Measurements from ENCODE around the gene RAB27B. TPM values are rescaled to one million over a fixed set of nuclear protein-coding genes. Genes with fewer than 3 reads are reported as not detected.
"Not testable (repeated sequence)": the region's sequence is repeated elsewhere in the genome, so short reads cannot be mapped to it uniquely, and the experiment has no call there.

Gene RAB27B
- total RNA-seq, 1 donor: 6.5 TPM

GRCh38 chr18:54813977-54814565 is 14.2 kb upstream of the RAB27B start:
- no peak overlapping the region for H3K4me3 ChIP-seq (ENCODE audit: low read depth, low read length)
- DNase-seq (ENCODE audit: low read depth): no peak

GRCh38 chr18:54815086-54815485 is 13.2 kb upstream of the RAB27B start:
- H3K4me3 ChIP-seq (ENCODE audit: low read depth, low read length): no peak overlapping the region
- no peak for DNase-seq (ENCODE audit: low read depth)
- TF ChIP-seq CTCF (IDR thresholded peaks at IDR 0.05; ENCODE audit: insufficient read depth, low read depth, low read length): no peak

More at GRCh38 chr18:54813977-54814565, 14.2 kb upstream of the RAB27B start:
- no peak for TF ChIP-seq CTCF (IDR thresholded peaks at IDR 0.05; ENCODE audit: insufficient read depth, low read depth, low read length)

GRCh38 chr18:54820785-54821275 is 7.4 kb upstream of the RAB27B start:
- DNase-seq (ENCODE audit: low read depth): not testable (repeated sequence)

GRCh38 chr18:54822872-54823845 is 5.1 kb upstream of the RAB27B start:
- no peak for TF ChIP-seq CTCF (IDR thresholded peaks at IDR 0.05; ENCODE audit: insufficient read depth, low read depth, low read length)
- H3K4me3 ChIP-seq (ENCODE audit: low read depth, low read length): no peak overlapping the region
- peak; percentile 99 for DNase-seq (ENCODE audit: low read depth)

More at GRCh38 chr18:54820785-54821275, 7.4 kb upstream of the RAB27B start:
- not testable (repeated sequence) for H3K4me3 ChIP-seq (ENCODE audit: low read depth, low read length)

- no peak for DNase-seq (ENCODE audit: low read depth)
- no peak for TF ChIP-seq CTCF (IDR thresholded peaks at IDR 0.05; ENCODE audit: insufficient read depth, low read depth, low read length)
- H3K4me3 ChIP-seq (ENCODE audit: low read depth, low read length): no peak overlapping the region
Observed at GRCh38 chr18:54824761-54825160, 3.5 kb upstream of the RAB27B start.

- no peak for DNase-seq (ENCODE audit: low read depth)
- H3K4me3 ChIP-seq (ENCODE audit: low read depth, low read length): no peak overlapping the region
- no peak for TF ChIP-seq CTCF (IDR thresholded peaks at IDR 0.05; ENCODE audit: insufficient read depth, low read depth, low read length)
Observed at GRCh38 chr18:54825601-54826344, 2.5 kb upstream of the RAB27B start.
